ENCODE results near the gene EMILIN1. TPM values are rescaled to one million over a fixed set of nuclear protein-coding genes. Genes with fewer than 3 reads are reported as not detected.

EMILIN1 gene
- total RNA-seq, 1 donor from 2014 or later: 0.95 TPM

DNA sequence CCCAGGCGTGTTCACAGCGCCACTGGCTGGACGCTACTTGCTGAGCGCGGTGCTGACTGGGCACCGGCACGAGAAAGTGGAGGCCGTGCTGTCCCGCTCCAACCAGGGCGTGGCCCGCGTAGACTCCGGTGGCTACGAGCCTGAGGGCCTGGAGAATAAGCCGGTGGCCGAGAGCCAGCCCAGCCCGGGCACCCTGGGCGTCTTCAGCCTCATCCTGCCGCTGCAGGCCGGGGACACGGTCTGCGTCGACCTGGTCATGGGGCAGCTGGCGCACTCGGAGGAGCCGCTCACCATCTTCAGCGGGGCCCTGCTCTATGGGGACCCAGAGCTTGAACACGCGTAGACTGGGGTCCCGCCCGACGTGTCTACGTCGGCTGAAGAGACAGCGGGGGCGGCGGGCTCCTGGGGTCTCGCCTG is 7.3 kb downstream of the EMILIN1 start:
- TF ChIP-seq, protein P1, sequence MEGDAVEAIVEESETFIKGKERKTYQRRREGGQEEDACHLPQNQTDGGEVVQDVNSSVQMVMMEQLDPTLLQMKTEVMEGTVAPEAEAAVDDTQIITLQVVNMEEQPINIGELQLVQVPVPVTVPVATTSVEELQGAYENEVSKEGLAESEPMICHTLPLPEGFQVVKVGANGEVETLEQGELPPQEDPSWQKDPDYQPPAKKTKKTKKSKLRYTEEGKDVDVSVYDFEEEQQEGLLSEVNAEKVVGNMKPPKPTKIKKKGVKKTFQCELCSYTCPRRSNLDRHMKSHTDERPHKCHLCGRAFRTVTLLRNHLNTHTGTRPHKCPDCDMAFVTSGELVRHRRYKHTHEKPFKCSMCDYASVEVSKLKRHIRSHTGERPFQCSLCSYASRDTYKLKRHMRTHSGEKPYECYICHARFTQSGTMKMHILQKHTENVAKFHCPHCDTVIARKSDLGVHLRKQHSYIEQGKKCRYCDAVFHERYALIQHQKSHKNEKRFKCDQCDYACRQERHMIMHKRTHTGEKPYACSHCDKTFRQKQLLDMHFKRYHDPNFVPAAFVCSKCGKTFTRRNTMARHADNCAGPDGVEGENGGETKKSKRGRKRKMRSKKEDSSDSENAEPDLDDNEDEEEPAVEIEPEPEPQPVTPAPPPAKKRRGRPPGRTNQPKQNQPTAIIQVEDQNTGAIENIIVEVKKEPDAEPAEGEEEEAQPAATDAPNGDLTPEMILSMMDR (IDR thresholded peaks at IDR 0.05; ENCODE audit: insufficient read depth, low read depth, low read length): peak; percentile 18
- TF ChIP-seq EZH2 (IDR thresholded peaks at IDR 0.05; ENCODE audit: insufficient read depth, low read length): no peak
- H3K27ac Mint-ChIP-seq (ENCODE audit: unreplicated experiment): no peak overlapping the region

GRCh38 chr2:27086090-27086723 is 7.8 kb downstream of the EMILIN1 start:
- peaks cover 2% of the 10 kb centered on the region for H3K36me3 ChIP-seq (ENCODE audit: insufficient read depth, low read length)
- peak overlapping the region; percentile 80 for H3K9ac ChIP-seq (ENCODE audit: low read length)
- TF ChIP-seq, protein P1 (IDR thresholded peaks at IDR 0.05; ENCODE audit: insufficient read depth, low read depth, low read length): peak; percentile 31
- TF ChIP-seq EZH2 (IDR thresholded peaks at IDR 0.05; ENCODE audit: insufficient read depth, low read length): no peak
- H3K27me3 Mint-ChIP-seq (ENCODE audit: low read depth, unreplicated experiment): peaks cover 13% of the 10 kb centered on the region
- peak overlapping the region; percentile 90 for H2AFZ ChIP-seq (ENCODE audit: low read depth, low read length)
- H3K4me2 ChIP-seq (ENCODE audit: low read length): peak overlapping the region; percentile 95
- H4K20me1 ChIP-seq (ENCODE audit: insufficient read depth, low read length): peaks cover 11% of the 10 kb centered on the region
- H3K27ac Mint-ChIP-seq (ENCODE audit: unreplicated experiment): peak overlapping the region; percentile 12
- H3K4me1 Mint-ChIP-seq (ENCODE audit: low read depth, unreplicated experiment): peaks cover 6% of the 10 kb centered on the region
- H3K36me3 Mint-ChIP-seq (ENCODE audit: low read depth, unreplicated experiment): no peaks in the 10 kb centered on the region
- peak overlapping the region; percentile 57 for H3K4me3 ChIP-seq (ENCODE audit: insufficient read depth, low read depth, low read length)
- peaks cover 23% of the 10 kb centered on the region for H3K4me1 ChIP-seq (ENCODE audit: insufficient read depth, low read length)
- H3K27ac ChIP-seq (ENCODE audit: low read depth, low read length): peak overlapping the region; percentile 51
- no peaks in the 10 kb centered on the region for H3K9me3 Mint-ChIP-seq (ENCODE audit: unreplicated experiment)
- FAIRE-seq (no peak), DNase-seq (ENCODE audit: low read depth) (peak; percentile 62)
- H3K9me3 ChIP-seq (ENCODE audit: insufficient read depth, low read depth, low read length): no peaks in the 10 kb centered on the region
- H3K4me3 Mint-ChIP-seq (ENCODE audit: unreplicated experiment): peak overlapping the region; percentile 81
- H3K27me3 ChIP-seq (ENCODE audit: insufficient read depth, low read length): no peaks in the 10 kb centered on the region
- H3K79me2 ChIP-seq (ENCODE audit: insufficient read depth, low read length): no peaks in the 10 kb centered on the region

More for the DNA sequence above, 7.3 kb downstream of the EMILIN1 start:
- Mint-ChIP-seq H3K4me1 (ENCODE audit: low read depth, unreplicated experiment) (peaks cover 10% of the 10 kb centered on the region), H3K4me3 (ENCODE audit: unreplicated experiment) (peak overlapping the region; percentile 69), H3K27me3 (ENCODE audit: low read depth, unreplicated experiment) (peaks cover 13% of the 10 kb centered on the region), H3K36me3 (ENCODE audit: low read depth, unreplicated experiment) (no peaks in the 10 kb centered on the region), H3K9me3 (ENCODE audit: unreplicated experiment) (no peaks in the 10 kb centered on the region)
- Histone ChIP-seq H3K4me3 (ENCODE audit: insufficient read depth, low read depth, low read length) (peak overlapping the region; percentile 57), H3K4me2 (ENCODE audit: low read length) (peak overlapping the region; percentile 91), H3K9ac (ENCODE audit: low read length) (peak overlapping the region; percentile 80), H3K27me3 (ENCODE audit: insufficient read depth, low read length) (no peaks in the 10 kb centered on the region), H3K27ac (ENCODE audit: low read depth, low read length) (no peak overlapping the region), H3K36me3 (ENCODE audit: insufficient read depth, low read length) (peaks cover 2% of the 10 kb centered on the region), H2AFZ (ENCODE audit: low read depth, low read length) (peak overlapping the region; percentile 90), H3K4me1 (ENCODE audit: insufficient read depth, low read length) (peaks cover 27% of the 10 kb centered on the region), H3K79me2 (ENCODE audit: insufficient read depth, low read length) (no peaks in the 10 kb centered on the region), H3K9me3 (ENCODE audit: insufficient read depth, low read depth, low read length) (no peaks in the 10 kb centered on the region), H4K20me1 (ENCODE audit: insufficient read depth, low read length) (peaks cover 11% of the 10 kb centered on the region)
- FAIRE-seq: no peak
- DNase-seq (ENCODE audit: low read depth): peak; percentile 50

All from astrocyte (in vitro differentiated cells and primary cell).